Stimulated activated CD8-positive, alpha-beta memory T cell treated with anti-CD3 and anti-CD28 coated beads, Interleukin-15, amount 100 ng/mL, for 24 hours (primary cell): ENCODE measurements around the gene FAM219A.

Source experiments
- DNase-seq: peaks from one replicate; pipeline ENCODE4 v3.0.0-alpha.2; 2020; ENCODE audit warnings: low read depth

FAM219A gene

DNA sequence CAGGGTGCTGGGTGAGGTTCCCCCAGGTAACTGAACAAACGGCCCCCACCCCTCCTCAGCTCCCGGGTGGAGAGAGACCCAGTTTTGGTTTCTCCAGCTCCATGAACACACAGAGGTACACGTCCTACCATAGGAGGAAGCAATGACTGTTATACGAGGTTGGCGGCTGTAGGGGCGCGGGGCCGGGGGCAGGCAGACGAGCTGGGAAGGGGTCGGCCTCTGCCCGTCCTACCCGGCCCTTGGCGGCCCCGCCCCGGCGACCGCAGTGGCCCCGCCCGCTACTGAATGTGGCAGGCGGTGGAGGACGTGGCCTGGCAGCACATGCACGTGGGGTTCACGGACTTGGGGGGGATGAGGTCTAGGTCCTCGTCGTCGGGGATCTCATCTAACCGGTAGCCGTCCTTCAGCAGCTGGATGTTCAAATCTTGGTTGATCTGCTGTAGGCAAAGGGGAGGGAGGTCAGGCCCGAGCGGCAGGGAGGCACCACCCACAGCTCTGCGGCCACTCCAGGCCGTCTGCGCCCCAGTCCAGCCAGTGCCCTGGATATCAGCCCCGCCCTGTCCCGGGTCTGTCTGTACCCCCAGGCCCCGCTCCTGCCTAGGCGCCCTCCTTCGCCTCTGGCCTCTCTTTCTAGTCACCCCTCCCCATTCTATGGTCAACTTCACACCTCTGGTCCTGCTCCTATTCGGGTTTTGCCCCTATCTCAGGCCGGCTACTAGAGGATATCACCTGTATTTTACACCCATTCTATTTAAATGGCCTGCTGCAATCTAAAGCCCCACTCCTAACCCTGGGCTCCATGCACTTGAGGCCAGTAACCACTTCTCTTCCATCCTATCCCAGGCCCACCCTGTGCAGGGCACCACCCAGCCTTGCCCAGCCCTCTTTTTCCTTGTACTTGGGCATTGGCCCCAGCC lies 57.4 kb downstream of the FAM219A start:
- DNase-seq = no peak

DNA sequence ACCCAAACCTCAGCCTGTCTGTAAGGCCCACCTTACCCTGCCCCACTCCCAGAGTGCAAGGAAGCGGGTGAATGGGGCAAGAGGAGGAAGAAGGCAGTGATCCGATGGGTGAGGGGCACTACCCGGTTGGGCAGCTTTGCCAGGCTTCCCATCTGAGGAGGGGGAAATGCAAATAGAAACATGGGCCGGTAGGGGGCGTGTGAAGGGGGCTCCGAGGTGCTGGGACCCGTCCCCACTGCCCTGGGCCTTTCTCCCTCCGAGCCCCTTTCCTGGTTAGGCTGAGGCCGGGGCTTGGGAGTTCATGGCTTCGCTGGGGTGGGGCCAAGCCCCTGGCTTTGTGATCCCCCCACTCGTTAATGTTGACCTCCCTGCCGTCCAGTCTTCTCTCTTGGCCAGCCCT lies 58.1 kb downstream of the FAM219A start:
- DNase-seq = no peak

DNA sequence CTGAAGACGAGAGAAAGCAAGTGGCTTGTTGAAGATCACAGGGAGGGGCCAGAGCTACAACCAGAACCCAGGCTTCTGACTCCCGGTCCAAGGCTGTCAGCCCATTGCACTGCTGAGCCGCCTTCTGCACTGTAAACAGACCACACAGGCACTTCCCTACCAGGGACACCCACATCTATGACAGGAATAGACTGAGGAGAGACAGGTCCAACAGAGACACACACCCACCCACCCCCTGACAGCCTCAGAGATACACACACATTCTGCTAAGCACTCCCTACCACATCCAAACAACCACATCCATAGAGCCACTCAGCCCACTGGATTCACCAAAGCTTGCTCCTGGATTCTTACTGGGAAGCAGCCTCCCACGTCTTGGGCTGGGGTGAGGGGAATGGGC lies 58.6 kb downstream of the FAM219A start:
- no peak for DNase-seq

DNA sequence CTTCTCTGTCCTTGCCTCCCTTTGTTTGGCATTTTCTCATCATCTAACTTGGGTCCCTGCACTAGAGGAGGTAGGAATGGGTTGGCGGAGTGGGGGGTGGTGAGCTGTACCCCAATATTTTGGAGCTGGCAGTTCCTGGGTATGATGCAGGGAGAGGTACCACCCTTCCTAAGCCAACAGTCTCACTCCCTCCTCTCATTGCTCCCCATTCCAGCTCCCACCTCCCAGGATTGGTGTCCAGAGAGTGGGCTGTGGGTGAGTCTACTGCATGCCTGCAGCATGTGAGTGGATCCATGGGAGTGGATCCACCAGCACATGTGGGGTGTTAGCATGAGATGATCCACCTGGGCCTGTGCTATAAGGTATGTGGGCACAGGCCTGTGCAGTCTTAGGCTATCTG lies 59.5 kb downstream of the FAM219A start:
- DNase-seq = no peak

DNA sequence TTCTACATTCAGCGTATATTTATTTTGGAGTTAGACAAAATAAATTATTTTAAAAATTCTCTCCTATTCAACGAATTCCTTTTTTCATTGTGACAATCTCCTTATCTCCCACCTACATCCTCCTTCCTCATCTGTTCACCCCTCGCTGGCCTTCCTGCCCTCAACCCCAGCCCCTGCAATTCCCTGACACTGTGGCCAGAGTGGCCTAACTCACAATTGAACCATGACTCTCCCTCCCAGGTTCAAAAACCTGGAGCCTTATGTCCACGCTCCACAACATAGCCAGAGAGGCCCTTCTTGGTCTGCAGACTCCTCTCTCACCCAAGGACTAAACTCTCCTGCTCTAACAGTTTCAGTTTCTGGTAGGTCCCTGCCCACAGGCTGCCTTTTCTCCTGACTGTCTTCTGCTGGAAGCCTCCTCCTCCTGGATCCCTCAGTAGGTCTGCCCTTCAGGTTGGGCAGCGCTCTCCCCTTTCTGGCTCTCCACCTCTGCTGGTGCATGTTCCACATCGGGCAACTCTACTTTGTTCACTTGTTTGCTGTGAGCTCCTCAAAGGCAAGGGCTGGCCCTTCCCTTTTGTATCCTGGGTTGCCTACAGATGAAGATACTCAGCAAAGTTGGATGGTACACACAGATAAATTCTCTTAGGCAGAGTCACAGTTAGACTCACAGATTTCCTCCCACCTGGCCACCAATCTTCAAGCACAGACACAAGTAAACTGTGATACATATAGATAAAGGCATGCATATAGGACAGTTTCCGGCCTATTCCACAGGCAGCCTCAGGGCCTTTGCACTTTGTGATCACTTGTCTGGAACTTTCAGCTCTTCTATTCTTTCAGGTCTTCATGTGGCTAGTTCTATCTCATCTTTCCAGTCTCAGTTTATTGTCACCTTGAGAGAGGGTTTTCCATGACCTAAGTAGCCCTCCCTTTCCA lies 61.8 kb downstream of the FAM219A start:
- no peak for DNase-seq

DNA sequence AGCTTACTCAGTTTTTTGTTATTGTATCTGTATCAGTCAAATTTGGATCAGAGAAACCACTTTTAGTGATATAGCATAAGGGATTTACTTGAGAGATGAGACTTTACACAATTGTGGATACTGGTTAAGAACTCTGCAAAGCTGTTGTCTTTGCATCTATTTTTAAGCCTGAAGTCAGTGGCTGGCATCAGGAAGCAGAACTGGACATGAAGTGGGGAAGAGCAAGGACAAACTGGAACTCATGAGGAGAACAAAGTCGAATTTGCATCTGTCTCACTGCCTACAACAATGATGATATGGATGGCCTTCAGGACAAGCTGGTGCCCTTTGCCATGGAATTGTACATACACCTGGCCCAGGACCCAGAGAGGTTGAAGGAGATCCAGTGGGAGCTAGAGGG lies 65.9 kb downstream of the FAM219A start:
- DNase-seq = no peak

DNA sequence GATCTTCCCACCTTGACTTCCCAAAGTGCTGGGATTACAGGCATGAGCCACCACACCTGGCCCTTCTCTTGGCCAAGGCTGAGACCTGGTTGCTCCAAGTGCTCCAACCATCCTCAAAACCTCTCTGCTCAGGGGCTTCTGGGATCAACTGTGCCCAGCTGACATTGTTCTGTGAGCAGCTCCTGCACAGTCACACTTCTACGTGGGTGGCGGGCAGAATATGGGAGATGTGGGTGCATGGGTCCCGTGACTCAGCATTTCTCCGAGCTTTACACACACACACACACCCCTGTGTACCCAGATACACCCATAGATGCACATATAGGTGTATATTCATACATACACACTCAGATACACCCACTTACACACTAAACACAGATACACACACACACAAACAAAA lies 71.1 kb downstream of the FAM219A start:
- DNase-seq = no peak

DNA sequence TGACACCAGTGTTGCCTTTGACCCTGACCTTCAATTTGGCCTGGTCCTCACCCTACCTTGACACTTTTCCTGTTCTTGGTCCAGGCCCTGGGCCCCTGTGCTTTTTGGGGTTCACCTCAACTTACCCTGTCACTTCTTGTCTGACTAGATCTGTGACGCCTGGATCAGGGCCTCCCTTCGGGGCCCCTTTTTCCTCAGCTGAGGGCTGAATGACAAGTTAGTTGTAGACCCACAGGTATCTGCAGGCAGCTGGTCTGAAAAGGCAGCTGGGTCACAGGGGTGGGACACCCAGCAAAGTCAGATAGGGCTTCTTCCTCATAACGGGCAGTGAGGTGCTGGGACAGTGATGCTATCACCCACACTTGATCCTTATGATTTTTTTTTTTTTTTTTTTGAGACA lies 71.7 kb downstream of the FAM219A start:
- DNase-seq = no peak

DNA sequence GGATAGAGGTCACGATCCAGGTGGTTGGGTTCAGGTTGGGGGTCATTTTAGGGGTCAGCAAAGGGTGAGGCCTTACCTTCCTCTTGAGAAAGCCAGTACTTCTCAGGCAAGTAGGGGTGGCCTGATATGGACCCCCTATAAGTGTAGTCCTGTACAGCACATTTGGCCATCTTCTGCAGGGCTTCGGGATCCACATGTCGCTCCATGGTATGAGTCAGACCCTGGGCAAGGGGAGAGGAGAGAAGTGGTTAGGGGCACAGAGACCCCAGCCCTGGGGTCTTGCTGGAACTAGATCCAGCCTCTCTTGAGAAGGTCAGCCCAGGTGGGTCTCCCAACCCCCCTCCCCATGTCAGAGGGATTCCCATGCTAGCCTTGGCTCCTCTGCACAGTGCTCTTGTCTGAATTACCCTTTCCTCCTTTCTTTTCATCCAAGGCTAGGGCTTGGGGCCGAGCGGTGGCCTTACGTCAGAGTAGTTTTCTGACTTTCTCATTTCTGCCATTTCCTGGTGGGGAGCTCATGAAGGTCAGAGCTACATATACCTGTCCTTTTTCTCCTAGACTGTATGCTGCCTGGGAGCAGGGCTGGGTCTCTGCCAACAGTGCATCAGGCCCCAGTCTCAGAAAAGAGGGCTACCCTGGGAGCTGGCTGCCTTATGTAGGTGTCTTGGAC lies 72.7 kb downstream of the FAM219A start:
- no peak for DNase-seq

DNA sequence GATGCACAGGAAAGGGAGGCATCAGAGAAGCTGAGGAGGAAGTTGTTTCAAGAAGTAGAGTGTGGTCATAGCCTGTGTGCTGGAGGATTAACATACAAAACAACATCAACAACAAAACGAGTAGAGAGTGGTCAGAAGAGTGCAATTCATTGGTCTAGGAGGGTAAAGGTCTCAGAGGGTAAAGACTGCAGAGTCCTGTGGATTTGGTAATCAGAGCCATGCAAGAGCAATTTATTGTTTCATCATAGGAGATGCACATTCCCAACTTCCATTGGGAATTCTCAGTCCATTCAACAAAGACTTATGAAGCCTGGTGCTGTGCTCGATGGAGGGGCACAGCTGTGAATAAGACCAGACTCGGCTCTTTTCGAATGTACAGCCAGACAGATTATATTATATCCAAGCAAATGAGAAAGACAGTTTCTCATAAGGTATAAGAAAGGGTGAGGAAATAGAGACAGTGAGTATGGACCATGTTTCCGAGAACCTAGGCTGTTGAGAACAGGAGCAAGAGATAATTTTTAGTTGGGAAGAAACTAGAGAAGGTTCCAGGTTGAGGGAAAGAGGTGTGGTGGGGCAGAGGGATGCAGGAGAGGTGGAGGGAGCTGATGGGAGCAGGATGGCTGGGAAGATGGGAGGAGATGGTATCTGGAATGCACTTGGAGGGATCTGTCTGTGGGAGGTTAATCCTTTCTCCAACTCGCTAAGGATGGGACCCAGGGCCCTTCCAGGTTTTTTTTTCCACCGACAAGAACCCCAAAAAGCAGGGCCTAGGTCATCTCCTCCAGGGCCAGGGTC lies 73.8 kb downstream of the FAM219A start:
- no peak for DNase-seq

DNA sequence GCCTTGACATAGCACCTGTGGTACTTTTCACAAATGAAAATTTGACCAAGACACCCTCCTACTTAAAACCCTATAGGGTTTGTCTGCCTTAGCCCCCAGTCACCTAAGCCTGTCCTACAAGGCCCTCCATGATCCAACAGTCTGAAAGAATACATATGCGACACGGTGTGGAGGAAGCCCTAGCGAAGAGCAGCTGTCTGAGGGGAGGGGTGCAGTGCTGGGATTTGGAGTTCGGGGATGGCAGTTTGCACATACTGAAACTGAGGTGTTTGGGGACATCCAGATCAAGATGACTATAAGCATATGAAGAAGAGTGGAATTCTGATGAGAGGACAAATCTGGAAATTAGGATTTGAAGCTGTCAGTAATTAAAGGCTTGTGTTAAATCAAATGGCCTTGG lies 74.5 kb downstream of the FAM219A start:
- DNase-seq = no peak

DNA sequence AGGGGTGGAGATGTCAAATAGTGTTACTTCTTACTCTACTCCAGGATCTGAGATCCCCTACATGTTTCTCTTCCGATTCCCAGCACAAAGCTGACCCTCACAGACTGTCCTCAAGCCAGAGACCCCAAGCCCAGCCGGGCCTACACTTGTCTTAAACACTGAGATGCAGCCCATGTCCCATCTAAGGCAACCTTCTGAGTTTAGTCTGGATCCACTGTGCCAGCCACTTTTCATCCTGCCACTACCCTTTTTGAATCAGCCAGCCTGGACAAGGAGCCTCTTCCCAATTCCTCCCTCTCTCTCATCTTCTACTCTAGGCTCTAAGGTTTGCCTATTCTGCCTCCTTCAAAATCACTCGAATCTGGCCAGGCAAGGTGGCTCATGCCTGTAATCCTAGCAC lies 75.5 kb downstream of the FAM219A start:
- DNase-seq = no peak

DNA sequence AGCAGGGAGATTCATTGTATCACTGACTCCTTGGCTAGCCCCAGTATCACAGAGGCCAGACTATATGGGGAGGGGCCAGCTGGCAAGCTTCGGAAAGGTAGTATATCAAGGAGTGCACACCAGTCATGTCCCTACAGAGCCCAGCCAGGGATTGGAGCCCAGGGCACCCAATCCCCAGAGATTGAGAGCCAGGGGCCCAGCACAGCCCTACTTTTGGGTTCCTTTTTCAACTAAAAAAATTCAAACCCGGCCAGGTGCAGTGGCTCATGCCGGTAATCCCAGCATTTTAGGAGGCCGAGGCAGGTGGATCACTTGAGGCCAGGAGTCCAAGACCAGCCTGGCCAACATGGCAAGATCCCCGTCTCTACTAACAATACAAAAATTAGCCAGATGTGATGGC lies 76.3 kb downstream of the FAM219A start:
- DNase-seq = no peak

DNA sequence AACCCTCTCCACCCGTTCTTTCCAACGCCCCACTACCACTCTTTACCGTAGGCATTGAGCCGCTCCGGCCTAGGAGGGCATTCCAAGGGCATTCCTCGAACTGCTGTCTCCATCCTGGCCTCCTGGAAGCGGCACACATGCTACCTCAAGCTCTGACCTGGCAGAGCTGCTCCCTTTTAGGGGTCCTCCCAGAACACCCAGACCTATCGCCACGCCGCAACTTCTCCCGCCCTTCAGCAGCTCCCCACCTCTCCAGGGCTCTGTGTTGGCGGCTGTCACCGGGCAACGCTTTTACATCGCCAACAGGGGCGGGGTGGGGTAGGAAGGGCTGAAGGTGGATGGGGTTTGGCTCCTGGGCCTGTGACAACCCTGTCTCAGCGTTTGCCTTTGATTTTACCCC lies 77.0 kb downstream of the FAM219A start:
- no peak for DNase-seq

DNA sequence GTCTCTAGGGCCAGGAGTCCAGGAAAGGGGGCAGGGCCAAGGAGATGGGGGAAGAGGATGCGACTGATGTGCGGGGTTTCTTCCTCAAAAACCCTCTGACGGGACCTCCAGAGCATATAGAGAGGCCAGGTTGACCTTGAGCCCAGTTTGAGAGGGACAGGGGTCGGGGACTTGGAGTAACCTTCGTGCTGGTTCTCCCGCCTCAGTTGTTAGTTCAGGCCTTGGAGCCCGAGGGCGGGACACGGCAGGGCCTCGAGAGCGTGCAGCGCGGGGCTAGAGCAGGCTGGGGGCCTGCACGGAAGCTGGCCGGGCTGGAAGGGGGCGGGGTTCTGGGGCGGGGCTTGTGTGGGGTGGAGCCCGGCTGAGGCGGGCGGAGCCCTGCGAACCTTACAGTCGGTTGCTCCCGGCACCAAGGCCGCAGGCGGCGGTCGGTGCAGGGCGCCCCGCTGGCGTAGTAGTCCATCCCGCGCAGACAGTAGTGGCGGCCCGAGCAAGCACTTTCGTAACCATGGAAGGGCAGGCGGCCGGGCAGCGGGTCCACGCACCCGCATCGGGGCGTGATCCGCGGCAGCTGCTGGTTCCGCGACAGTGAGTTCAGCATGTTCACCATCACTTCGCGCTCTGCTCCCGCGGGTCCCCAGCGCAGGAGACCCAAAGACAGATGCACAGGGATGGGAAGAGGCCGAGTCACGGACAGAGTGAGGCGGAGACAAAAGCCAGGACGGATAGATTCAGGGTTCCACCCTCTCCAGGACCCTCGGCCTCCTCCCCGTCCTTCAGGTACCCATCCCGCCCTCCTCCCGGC lies 77.7 kb downstream of the FAM219A start:
- peak; percentile 58 for DNase-seq

DNA sequence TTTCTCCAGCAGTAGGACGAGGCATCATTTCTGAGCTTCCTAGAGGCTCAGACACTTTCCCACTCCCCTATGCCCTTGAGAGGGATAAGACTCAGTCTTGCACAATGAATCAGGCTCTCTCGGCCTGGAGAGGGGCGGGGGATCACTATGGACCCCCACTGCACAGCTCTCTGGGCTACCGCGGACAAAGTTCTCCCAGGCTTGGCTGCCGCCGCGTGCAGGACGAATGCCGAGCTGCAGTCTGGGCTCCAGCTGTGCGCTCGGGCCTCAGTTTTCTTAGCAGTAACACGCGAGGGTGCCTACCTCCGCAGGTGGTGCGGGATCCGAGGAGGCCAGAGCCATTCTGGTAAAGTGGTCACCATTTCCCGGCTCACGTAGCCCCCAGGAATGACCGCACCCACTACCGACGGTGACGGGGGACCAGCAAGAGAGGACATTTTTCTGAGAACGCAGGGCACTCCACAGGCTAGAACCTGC lies 78.3 kb downstream of the FAM219A start:
- DNase-seq = no peak

DNA sequence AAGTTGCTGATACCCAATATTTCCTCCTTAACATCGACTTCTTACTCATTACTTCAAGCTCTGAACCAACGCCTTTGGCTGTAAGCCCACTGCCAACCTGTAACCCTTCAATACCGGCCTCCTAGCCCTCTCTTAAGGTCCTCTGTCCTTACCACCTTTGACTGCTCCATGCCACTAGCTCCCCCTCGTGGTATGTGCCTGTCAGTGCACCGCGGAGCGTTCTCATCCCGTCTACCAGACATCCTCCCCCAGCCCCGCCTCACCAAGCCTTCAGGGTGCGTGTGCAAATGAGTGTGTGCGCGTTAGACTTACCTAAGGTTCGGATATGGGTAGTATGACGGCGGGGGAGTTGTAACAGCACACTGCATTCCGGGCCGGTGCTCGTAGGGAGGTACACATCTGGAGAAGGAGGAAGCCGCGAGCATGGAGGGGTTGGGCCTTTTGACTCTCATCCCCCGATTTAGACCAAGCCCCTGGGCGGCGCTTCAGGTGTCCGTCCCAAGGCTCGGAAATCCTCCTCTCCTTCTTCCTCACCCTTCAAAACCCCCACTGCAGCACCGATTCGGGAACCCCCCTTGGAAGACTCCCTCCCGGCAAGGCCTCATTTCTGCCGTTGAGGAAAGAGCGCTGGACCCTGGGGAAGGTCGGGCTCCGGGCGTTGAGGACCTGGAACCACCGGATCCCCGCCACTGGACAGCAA lies 78.9 kb downstream of the FAM219A start:
- DNase-seq = peak; percentile 71

DNA sequence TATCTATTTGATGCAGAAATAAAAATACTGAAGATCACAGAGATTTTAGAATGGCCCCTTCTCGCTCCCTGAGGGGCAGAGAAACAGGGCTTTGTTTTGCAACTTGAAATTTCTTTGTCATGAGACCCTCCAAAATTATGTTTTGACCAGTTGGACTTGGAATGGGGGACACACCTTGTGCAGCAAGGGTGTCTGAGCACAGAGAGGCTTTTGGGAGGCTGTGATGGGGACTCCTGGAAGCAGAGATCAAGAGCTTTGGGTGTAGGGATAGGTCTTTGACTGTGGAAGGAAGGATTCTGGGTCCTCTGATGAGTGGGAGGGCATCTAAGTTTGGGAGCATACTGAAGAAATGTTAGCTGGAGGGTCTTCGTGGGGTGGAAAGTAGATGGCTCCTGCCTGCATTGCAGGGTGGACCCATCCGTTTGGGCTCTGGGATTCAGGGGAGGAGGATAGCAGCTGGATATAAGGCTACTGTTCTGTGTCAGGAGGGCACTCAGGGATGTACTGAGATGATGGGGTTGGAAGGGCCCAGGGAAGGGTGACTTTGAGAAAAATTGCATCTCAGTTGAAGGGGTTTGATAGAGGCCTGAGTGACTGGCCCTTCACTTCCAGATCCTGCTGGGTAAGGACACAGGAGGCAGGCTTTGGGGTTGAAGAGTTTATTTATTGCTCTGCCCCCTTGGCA lies 79.9 kb downstream of the FAM219A start:
- no peak for DNase-seq

DNA sequence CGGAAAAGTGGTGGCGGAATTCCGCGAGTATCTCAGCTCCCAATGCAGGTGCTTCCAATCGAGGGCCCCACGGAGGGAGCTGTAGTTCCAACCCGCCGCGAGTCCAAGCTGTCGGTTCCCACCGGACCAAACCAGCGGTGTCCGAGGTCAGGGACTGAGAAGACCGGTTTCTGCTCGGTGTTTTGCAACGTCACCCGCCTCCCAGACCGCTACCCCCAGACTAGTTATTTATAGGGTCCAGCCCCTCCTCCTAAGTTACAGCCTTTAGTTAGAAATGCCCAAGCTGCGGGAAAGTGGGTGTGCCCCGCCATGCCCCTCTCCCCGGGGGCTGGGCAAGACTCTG lies 81.0 kb downstream of the FAM219A start:
- no peak for DNase-seq
